Type B pancreatic cell (in vitro differentiated cells): ENCODE measurements around the gene SLC36A1. TPM values are rescaled to one million over a fixed set of nuclear protein-coding genes. Genes with fewer than 3 reads are reported as not detected.

Source experiments
- DNase-seq: peaks from one replicate; pipeline ENCODE4 v3.0.0; 2021; ENCODE audit warnings: mixed read lengths; ENCODE audit not compliant: unreplicated experiment; ENCODE audit errors: extremely low spot score
- H3K27ac Mint-ChIP-seq: 2 replicates; pipeline ENCODE4 v1.8.0; 2021; ENCODE audit warnings: mild to moderate bottlenecking, mixed read lengths
- H3K27me3 Mint-ChIP-seq: 2 replicates; pipeline ENCODE4 v1.8.0; 2021; ENCODE audit warnings: mixed read lengths
- H3K36me3 Mint-ChIP-seq: 2 replicates; pipeline ENCODE4 v1.8.0; 2021; ENCODE audit warnings: mixed read lengths
- H3K4me1 Mint-ChIP-seq: one replicate; pipeline ENCODE4 v1.8.0; 2021; ENCODE audit warnings: mixed read lengths; ENCODE audit not compliant: unreplicated experiment
- H3K4me3 Mint-ChIP-seq: 2 replicates; pipeline ENCODE4 v1.8.0; 2021; ENCODE audit warnings: mild to moderate bottlenecking, mixed read lengths
- H3K9me3 Mint-ChIP-seq: 2 replicates; pipeline ENCODE4 v1.8.0; 2021; ENCODE audit warnings: mixed read lengths
- CTCF ChIP-seq: fragments of 200-600 bp; sonication (generic); conservative IDR thresholded peaks from 2 replicates; pipeline ENCODE4 v1.5.0; 2021; ENCODE audit warnings: antibody characterized with exemption, mild to moderate bottlenecking
- total RNA-seq: library from RNA; stranded (reverse); gene quantifications from 2 replicates; pipeline ENCODE4 v1.2.1, GENCODE V29; 2021; ENCODE audit warnings: low replicate concordance

Gene SLC36A1
- total RNA-seq, 1 donor from 2014 or later = 15.5 TPM

- no peak for DNase-seq
- no peak for TF ChIP-seq CTCF
- Mint-ChIP-seq H3K27me3 (no peaks in the 10 kb centered on the region), H3K9me3 (no peaks in the 10 kb centered on the region), H3K4me3 (no peak overlapping the region), H3K36me3 (peaks cover 10% of the 10 kb centered on the region), H3K27ac (no peak overlapping the region), H3K4me1 (no peaks in the 10 kb centered on the region)
Measured at GRCh38 chr5:151469992-151470391, 22.6 kb downstream of the SLC36A1 start.

- Mint-ChIP-seq H3K4me1 (no peaks in the 10 kb centered on the region), H3K9me3 (no peaks in the 10 kb centered on the region), H3K36me3 (peaks cover 10% of the 10 kb centered on the region), H3K27ac (no peak overlapping the region), H3K4me3 (no peak overlapping the region), H3K27me3 (no peaks in the 10 kb centered on the region)
- TF ChIP-seq CTCF = no peak
- DNase-seq = no peak
Measured at GRCh38 chr5:151470439-151470838, 23.0 kb downstream of the SLC36A1 start.

- H3K4me3 Mint-ChIP-seq = no peak overlapping the region
- H3K4me1 Mint-ChIP-seq = no peaks in the 10 kb centered on the region
- no peaks in the 10 kb centered on the region for H3K9me3 Mint-ChIP-seq
- H3K36me3 Mint-ChIP-seq = peaks cover 10% of the 10 kb centered on the region
- no peak overlapping the region for H3K27ac Mint-ChIP-seq
- TF ChIP-seq CTCF = no peak
- no peaks in the 10 kb centered on the region for H3K27me3 Mint-ChIP-seq
- no peak for DNase-seq
Measured at GRCh38 chr5:151471276-151471675, 23.9 kb downstream of the SLC36A1 start.

- no peak overlapping the region for H3K27ac Mint-ChIP-seq
- H3K9me3 Mint-ChIP-seq = no peaks in the 10 kb centered on the region
- H3K4me1 Mint-ChIP-seq = no peaks in the 10 kb centered on the region
- H3K4me3 Mint-ChIP-seq = no peak overlapping the region
- no peaks in the 10 kb centered on the region for H3K27me3 Mint-ChIP-seq
- TF ChIP-seq CTCF = no peak
- DNase-seq = no peak
- no peaks in the 10 kb centered on the region for H3K36me3 Mint-ChIP-seq
Measured at GRCh38 chr5:151474799-151475198, 27.4 kb downstream of the SLC36A1 start.

DNA sequence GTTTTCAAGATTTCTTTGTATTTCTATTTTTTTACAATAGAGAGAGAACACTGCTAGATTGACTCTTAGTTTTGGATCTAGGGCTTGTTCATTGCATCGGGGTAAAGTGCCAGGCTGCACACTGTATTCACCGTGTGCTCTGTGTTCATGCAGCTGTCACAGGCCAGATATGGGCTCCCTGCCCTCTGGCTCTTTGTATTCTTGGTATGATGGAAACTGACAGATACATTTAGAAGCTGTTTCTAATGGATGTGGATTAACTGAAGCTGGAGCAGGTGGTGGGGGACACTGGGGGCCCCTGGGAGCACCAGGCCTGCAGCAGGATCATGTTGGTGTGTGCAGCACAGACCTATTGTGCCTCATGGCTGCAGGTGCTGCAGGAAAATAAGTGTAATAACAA lies 28.0 kb downstream of the SLC36A1 start:
- Mint-ChIP-seq H3K4me3 (no peak overlapping the region), H3K27ac (no peak overlapping the region), H3K9me3 (no peaks in the 10 kb centered on the region), H3K27me3 (no peaks in the 10 kb centered on the region), H3K4me1 (no peaks in the 10 kb centered on the region), H3K36me3 (no peaks in the 10 kb centered on the region)
- no peak for DNase-seq
- TF ChIP-seq CTCF = no peak

- H3K27ac Mint-ChIP-seq = no peak overlapping the region
- H3K4me1 Mint-ChIP-seq = no peaks in the 10 kb centered on the region
- no peak for TF ChIP-seq CTCF
- H3K36me3 Mint-ChIP-seq = no peaks in the 10 kb centered on the region
- no peaks in the 10 kb centered on the region for H3K27me3 Mint-ChIP-seq
- no peak for DNase-seq
- H3K4me3 Mint-ChIP-seq = no peak overlapping the region
- no peaks in the 10 kb centered on the region for H3K9me3 Mint-ChIP-seq
Measured at GRCh38 chr5:151476016-151476415, 28.6 kb downstream of the SLC36A1 start.
